OCI-LY1 (cell line): ENCODE data around the gene KCNMB1.

Experiments
- H2AFZ ChIP-seq: fragments of 200-600 bp; sonication (generic), shearing (Covaris generic); 2 replicates; pipeline ENCODE4 v1.6.0; 2014; ENCODE audit warnings: antibody characterized with exemption, mild to moderate bottlenecking, low read length
- H3F3A ChIP-seq: fragments of 200-600 bp; sonication (generic), shearing (Covaris generic); 2 replicates; pipeline ENCODE4 v1.6.0; 2014; ENCODE audit warnings: mild to moderate bottlenecking, antibody characterized with exemption, low read length, moderate library complexity; ENCODE audit not compliant: insufficient read depth
- H3K27ac ChIP-seq: fragments of 200-600 bp; sonication (generic); 2 replicates; pipeline ENCODE4 v1.5.1; 2014; ENCODE audit warnings: low read length, mixed run types, mild to moderate bottlenecking, low read depth; ENCODE audit not compliant: poor library complexity, severe bottlenecking
- H3K27me3 ChIP-seq: fragments of 200-600 bp; sonication (generic); 2 replicates; pipeline ENCODE4 v1.6.0; 2014; ENCODE audit warnings: antibody characterized with exemption, mild to moderate bottlenecking, low read length, moderate library complexity; ENCODE audit not compliant: insufficient read depth
- H3K36me3 ChIP-seq: fragments of 200-600 bp; sonication (generic); 2 replicates; pipeline ENCODE4 v1.6.1; 2014; ENCODE audit warnings: mild to moderate bottlenecking, antibody characterized with exemption, low read length, moderate library complexity, mixed read lengths; ENCODE audit not compliant: insufficient read depth
- H3K4me1 ChIP-seq: fragments of 200-600 bp; sonication (generic); 2 replicates; pipeline ENCODE4 v1.5.1; 2014; ENCODE audit warnings: mild to moderate bottlenecking, low read length, moderate library complexity; ENCODE audit not compliant: insufficient read depth, severe bottlenecking
- H3K4me2 ChIP-seq: fragments of 200-600 bp; sonication (generic), shearing (Covaris generic); 2 replicates; pipeline ENCODE4 v1.6.1; 2014; ENCODE audit warnings: low read length
- H3K4me3 ChIP-seq: fragments of 200-600 bp; sonication (generic); 2 replicates; pipeline ENCODE4 v1.5.1; 2014; ENCODE audit warnings: low read length, low read depth, mild to moderate bottlenecking, mixed read lengths; ENCODE audit not compliant: poor library complexity, severe bottlenecking
- H3K79me2 ChIP-seq: fragments of 200-600 bp; shearing (Covaris generic); 2 replicates; pipeline ENCODE4 v1.6.1; 2016; ENCODE audit warnings: mixed run types, low read length, mixed read lengths; ENCODE audit not compliant: insufficient read depth
- H3K9ac ChIP-seq: fragments of 200-600 bp; sonication (generic), shearing (Covaris generic); 2 replicates; pipeline ENCODE4 v1.6.1; 2014; ENCODE audit warnings: mild to moderate bottlenecking, low read length, mixed read lengths
- H3K9me2 ChIP-seq: fragments of 200-600 bp; sonication (generic), shearing (Covaris generic); 2 replicates; pipeline ENCODE4 v1.6.1; 2014; ENCODE audit warnings: low read depth, mild to moderate bottlenecking, low read length, mixed read lengths
- H3K9me3 ChIP-seq: fragments of 200-600 bp; shearing (Covaris generic); 2 replicates; pipeline ENCODE4 v1.6.1; 2014; ENCODE audit warnings: low read length, mixed read lengths
- H4K20me1 ChIP-seq: fragments of 200-600 bp; sonication (generic), shearing (Covaris generic); 2 replicates; pipeline ENCODE4 v1.6.0; 2016; ENCODE audit warnings: mild to moderate bottlenecking, low read length; ENCODE audit not compliant: insufficient read depth
- EZH2 ChIP-seq: fragments of 200-600 bp; sonication (generic), shearing (Covaris generic); IDR thresholded peaks from 2 replicates; pipeline ENCODE4 v1.8.0; 2017; ENCODE audit warnings: borderline replicate concordance, mixed run types, mild to moderate bottlenecking, antibody characterized with exemption, low read length, moderate library complexity, mixed read lengths
- TF ChIP-seq, protein P1 (sequence below): fragments of 200-600 bp; sonication (generic), shearing (Covaris generic); IDR thresholded peaks from 2 replicates; pipeline ENCODE4 v1.5.1; 2017; ENCODE audit warnings: mild to moderate bottlenecking, antibody characterized with exemption, low read length, moderate library complexity, mixed read lengths

Gene KCNMB1

DNA sequence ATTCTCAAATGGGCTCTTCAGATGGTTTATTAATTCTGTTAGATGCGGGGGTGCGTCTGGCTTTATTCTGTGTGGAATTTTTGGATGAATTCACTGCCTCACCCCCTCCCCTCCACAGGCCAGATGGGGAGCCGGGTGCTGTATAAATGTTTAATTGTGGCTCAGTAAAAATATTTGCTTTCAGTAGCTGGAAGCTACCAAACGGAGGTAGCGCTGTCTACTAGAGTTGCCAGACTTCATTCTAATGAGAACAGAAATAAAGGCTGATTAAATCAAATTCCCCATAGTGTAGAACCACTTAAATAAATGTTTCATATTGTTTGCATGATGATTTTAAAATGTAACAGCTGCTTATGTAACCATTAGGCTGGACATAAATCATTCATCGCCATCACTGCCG is 34.5 kb upstream of the KCNMB1 start:
- Histone ChIP-seq H3F3A (no peaks in the 10 kb centered on the region), H4K20me1 (no peaks in the 10 kb centered on the region), H3K79me2 (no peaks in the 10 kb centered on the region), H3K4me3 (no peak overlapping the region), H3K36me3 (no peaks in the 10 kb centered on the region), H3K4me2 (no peak overlapping the region), H3K9me3 (no peaks in the 10 kb centered on the region), H3K9ac (no peak overlapping the region), H3K4me1 (no peaks in the 10 kb centered on the region), H3K27me3 (no peaks in the 10 kb centered on the region), H3K9me2 (no peaks in the 10 kb centered on the region), H3K27ac (no peak overlapping the region), H2AFZ (no peak overlapping the region)
- TF ChIP-seq, protein P1, sequence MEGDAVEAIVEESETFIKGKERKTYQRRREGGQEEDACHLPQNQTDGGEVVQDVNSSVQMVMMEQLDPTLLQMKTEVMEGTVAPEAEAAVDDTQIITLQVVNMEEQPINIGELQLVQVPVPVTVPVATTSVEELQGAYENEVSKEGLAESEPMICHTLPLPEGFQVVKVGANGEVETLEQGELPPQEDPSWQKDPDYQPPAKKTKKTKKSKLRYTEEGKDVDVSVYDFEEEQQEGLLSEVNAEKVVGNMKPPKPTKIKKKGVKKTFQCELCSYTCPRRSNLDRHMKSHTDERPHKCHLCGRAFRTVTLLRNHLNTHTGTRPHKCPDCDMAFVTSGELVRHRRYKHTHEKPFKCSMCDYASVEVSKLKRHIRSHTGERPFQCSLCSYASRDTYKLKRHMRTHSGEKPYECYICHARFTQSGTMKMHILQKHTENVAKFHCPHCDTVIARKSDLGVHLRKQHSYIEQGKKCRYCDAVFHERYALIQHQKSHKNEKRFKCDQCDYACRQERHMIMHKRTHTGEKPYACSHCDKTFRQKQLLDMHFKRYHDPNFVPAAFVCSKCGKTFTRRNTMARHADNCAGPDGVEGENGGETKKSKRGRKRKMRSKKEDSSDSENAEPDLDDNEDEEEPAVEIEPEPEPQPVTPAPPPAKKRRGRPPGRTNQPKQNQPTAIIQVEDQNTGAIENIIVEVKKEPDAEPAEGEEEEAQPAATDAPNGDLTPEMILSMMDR, result no peak
- TF ChIP-seq EZH2, result no peak

DNA sequence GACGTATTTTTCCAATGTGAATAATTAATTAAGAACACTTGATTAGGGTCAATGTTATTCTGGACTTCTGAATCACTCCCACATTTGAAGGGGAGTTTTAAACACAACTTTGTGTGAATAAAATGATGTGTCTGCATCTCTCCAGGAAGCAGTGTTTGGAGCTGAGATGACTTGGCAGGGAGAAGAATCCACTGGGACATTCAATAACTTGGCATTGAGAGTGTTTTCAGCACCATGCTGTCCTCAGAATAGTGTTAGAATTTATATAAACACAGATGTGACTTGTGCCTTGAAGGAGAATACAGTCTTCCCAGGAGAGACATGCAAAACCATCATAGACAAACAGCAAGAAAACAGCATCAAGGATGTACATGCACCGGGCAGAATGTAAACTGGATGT is 32.7 kb upstream of the KCNMB1 start:
- Histone ChIP-seq H3F3A (no peaks in the 10 kb centered on the region), H3K4me2 (no peak overlapping the region), H3K9me2 (no peaks in the 10 kb centered on the region), H3K9ac (no peak overlapping the region), H3K4me3 (no peak overlapping the region), H4K20me1 (no peaks in the 10 kb centered on the region), H2AFZ (no peak overlapping the region), H3K9me3 (no peaks in the 10 kb centered on the region), H3K4me1 (no peaks in the 10 kb centered on the region), H3K79me2 (no peaks in the 10 kb centered on the region), H3K27me3 (no peaks in the 10 kb centered on the region), H3K36me3 (no peaks in the 10 kb centered on the region), H3K27ac (no peak overlapping the region)
- TF ChIP-seq EZH2, result no peak
- TF ChIP-seq, protein P1, result no peak

DNA sequence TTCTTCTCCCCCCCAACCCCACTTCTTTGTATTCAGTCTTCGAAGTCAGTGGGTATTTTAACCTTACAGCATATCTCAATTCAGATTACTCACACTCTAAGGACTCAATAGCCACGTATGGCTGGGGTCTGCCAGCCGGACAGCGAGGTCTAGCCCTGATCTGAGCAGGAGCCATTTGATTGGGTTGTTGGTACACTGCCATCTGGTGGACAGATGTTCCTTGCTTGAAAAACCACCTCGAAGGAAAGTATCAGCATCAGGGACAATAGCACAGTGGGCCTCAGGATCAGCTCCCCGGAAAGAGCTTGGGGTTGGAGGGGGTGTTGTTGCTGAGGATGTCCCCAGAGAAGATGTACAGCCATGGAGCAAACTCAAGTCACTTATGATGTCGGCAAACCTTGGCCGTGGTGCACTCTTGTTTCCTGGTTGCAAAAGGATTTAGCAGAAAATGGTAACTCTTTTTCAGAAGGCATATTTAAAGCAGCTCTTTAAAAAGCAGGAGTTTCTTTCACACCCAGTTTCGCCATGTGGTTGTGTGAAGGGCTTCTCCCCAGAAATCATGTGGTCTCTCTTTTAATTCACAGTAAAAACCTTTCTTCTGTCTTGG is 31.7 kb upstream of the KCNMB1 start:
- Histone ChIP-seq H3K4me2 (no peak overlapping the region), H3K4me1 (no peaks in the 10 kb centered on the region), H2AFZ (no peak overlapping the region), H3K9ac (no peak overlapping the region), H3K36me3 (no peaks in the 10 kb centered on the region), H3F3A (no peaks in the 10 kb centered on the region), H3K79me2 (no peaks in the 10 kb centered on the region), H3K9me2 (no peaks in the 10 kb centered on the region), H3K27me3 (no peaks in the 10 kb centered on the region), H3K4me3 (no peak overlapping the region), H4K20me1 (no peaks in the 10 kb centered on the region), H3K27ac (no peak overlapping the region), H3K9me3 (no peaks in the 10 kb centered on the region)
- TF ChIP-seq, protein P1, result peak; percentile 82
- no peak for TF ChIP-seq EZH2
